B cell (primary cell): ENCODE measurements around the gene RNF187. TPM values are rescaled to one million over a fixed set of nuclear protein-coding genes. Genes with fewer than 3 reads are reported as not detected.

Experiments used
- ATAC-seq: fragments of 200-7000 bp; cut with Tn5 transposase; one replicate; pipeline ENCODE4 v1.10.0; 2021; ENCODE audit warnings: low read depth, mild to moderate bottlenecking, moderate number of reproducible peaks, moderate library complexity
- CTCF ChIA-PET: fragments of 350-600 bp; sonication (Branson Sonifier 250); formaldehyde crosslinking; loops from one replicate; lab custom pipeline; 2021; ENCODE audit warnings: antibody characterized with exemption, inconsistent platforms; lab: Charles Lee
- POLR2A ChIA-PET: fragments of 350-600 bp; sonication (Branson Sonifier 250); formaldehyde crosslinking; loops from one replicate; lab custom pipeline; 2021; ENCODE audit warnings: antibody characterized with exemption; lab: Charles Lee
- DNase-seq: peaks from one replicate; pipeline ENCODE4 v3.0.0; 2013
- H2AFZ ChIP-seq: 2 replicates; pipeline ENCODE4 v1.6.1; 2012; ENCODE audit warnings: mild to moderate bottlenecking, low read depth, low read length; ENCODE audit not compliant: insufficient read depth, poor library complexity, severe bottlenecking
- H3K27ac ChIP-seq, 2 donors: 1 replicate in 1 of 2; 2 replicates in 1 of 2; pipeline ENCODE4 v1.5.1; 2012 to 2013; ENCODE audit warnings: low read length in 2 of 2, mild to moderate bottlenecking in 2 of 2, moderate library complexity in 1 of 2
- H3K27me3 ChIP-seq, 4 experiments: fragments of 200-600 bp in 1 of 4; sonication (generic) in 1 of 4; replicated peaks in 1 of 4; 1 replicate in 2 of 4; 2 replicates in 2 of 4; pipeline versions ENCODE4 v1.6.1 to v1.7.0; 2013 to 2016; ENCODE audit warnings: low read length in 3 of 4, mild to moderate bottlenecking in 2 of 4, mixed read lengths in 1 of 4, moderate library complexity in 1 of 4; ENCODE audit not compliant: insufficient read depth in 4 of 4, control insufficient read depth in 3 of 4; ENCODE audit errors: control extremely low read depth in 1 of 4
- H3K36me3 ChIP-seq, 2 experiments: replicated peaks in 1 of 2; 1 replicate in 1 of 2; 2 replicates in 1 of 2; pipeline versions ENCODE4 v1.6.1 to v1.7.1; 2013; ENCODE audit warnings: low read length in 1 of 2; ENCODE audit not compliant: insufficient read depth in 2 of 2, control insufficient read depth in 1 of 2; ENCODE audit errors: control extremely low read depth in 1 of 2, extremely low read depth in 1 of 2
- H3K4me1 ChIP-seq, 2 donors: fragments of 200-600 bp in 1 of 2; sonication (generic) in 1 of 2; 1 replicate in 1 of 2; 2 replicates in 1 of 2; pipeline versions ENCODE4 v1.5.1 to v1.6.1; 2013 to 2017; ENCODE audit warnings: low read length in 2 of 2; ENCODE audit not compliant: control insufficient read depth in 2 of 2, insufficient read depth in 2 of 2
- H3K4me2 ChIP-seq: replicated peaks from 2 replicates; pipeline ENCODE3; 2012; ENCODE audit warnings: mild to moderate bottlenecking, low read depth, low read length; ENCODE audit not compliant: poor library complexity, severe bottlenecking
- H3K4me3 ChIP-seq, 5 experiments: fragments of 200-600 bp in 1 of 5; sonication (generic) in 1 of 5; 1 replicate in 3 of 5; 2 replicates in 2 of 5; pipeline versions ENCODE4 v1.5.1 to v1.7.0; 2011 to 2016; ENCODE audit warnings: low read length in 4 of 5, mild to moderate bottlenecking in 4 of 5, low read depth in 2 of 5, control low read depth in 1 of 5, moderate library complexity in 1 of 5; ENCODE audit not compliant: insufficient read depth in 1 of 5; ENCODE audit errors: control extremely low read depth in 1 of 5, extremely low read depth in 1 of 5
- H3K79me2 ChIP-seq: fragments of 200-600 bp; sonication (generic); one replicate; pipeline ENCODE4 v1.6.0; 2016; ENCODE audit warnings: low read length; ENCODE audit not compliant: control insufficient read depth, insufficient read depth
- H3K9ac ChIP-seq: fragments of 200-600 bp; sonication (generic); 2 replicates; pipeline ENCODE4 v1.6.1; 2017; ENCODE audit warnings: mild to moderate bottlenecking, low read length, moderate library complexity
- H3K9me3 ChIP-seq, 3 donors: one replicate each; pipeline versions ENCODE4 v1.6.1 to v1.7.1; 2013; ENCODE audit warnings: low read length in 2 of 3; ENCODE audit not compliant: control insufficient read depth in 2 of 3, insufficient read depth in 1 of 3; ENCODE audit errors: control extremely low read depth in 1 of 3
- H4K20me1 ChIP-seq: 2 replicates; pipeline ENCODE4 v1.6.0; 2012; ENCODE audit warnings: mild to moderate bottlenecking, low read length; ENCODE audit not compliant: insufficient read depth, control insufficient read depth, poor library complexity, severe bottlenecking
- H3K27ac Mint-ChIP-seq: one replicate; pipeline ENCODE4 v1.8.0; 2021; ENCODE audit warnings: mixed read lengths
- H3K27me3 Mint-ChIP-seq: one replicate; pipeline ENCODE4 v1.8.0; 2021; ENCODE audit warnings: mixed read lengths
- H3K4me1 Mint-ChIP-seq: one replicate; pipeline ENCODE4 v1.8.0; 2021; ENCODE audit warnings: mixed read lengths
- H3K4me3 Mint-ChIP-seq: one replicate; pipeline ENCODE4 v1.8.0; 2021; ENCODE audit warnings: mixed read lengths
- H3K9me3 Mint-ChIP-seq: one replicate; pipeline ENCODE4 v1.8.0; 2022; ENCODE audit warnings: mixed read lengths; ENCODE audit not compliant: insufficient read depth
- EZH2 ChIP-seq: IDR thresholded peaks from 2 replicates; pipeline ENCODE4 v1.6.1; 2012; ENCODE audit warnings: borderline replicate concordance, low read depth, mild to moderate bottlenecking, moderate library complexity, low read length; ENCODE audit not compliant: insufficient read depth, poor library complexity, severe bottlenecking
- WGBS: methylation state at CpG from one replicate; pipeline ENCODE4 v1.1.5; 2013; ENCODE audit warnings: missing lambda C conversion rate; ENCODE audit not compliant: insufficient coverage; 5-methylcytosine and 5-hydroxymethylcytosine counted together
- intact Hi-C: fragments of 100-400 bp; cut with micrococcal nuclease; formaldehyde crosslinking; loops from one replicate; pipeline ENCODE4 v1.10.0; 2022
- polyA plus RNA-seq: library from polyadenylated mRNA; depleted of rRNA; stranded (reverse); fragments of >200 nt; gene quantifications from 2 replicates; pipeline ENCODE4 v1.2.3, GENCODE V29; 2012
- total RNA-seq, 2 donors: library from RNA; stranded (reverse); fragments of 120-200 nt in 1 of 2; gene quantifications; 1 replicate in 1 of 2; 2 replicates in 1 of 2; pipeline versions ENCODE4 v1.2.3 to v1.2.4, GENCODE V29; 2013 to 2022
- TF ChIP-seq, protein P1 (sequence below): fragments of 200-600 bp; IDR thresholded peaks from one replicate; pipeline ENCODE4 v1.8.0; 2022; ENCODE audit warnings: antibody characterized with exemption, mild to moderate bottlenecking

The RNF187 gene
- total and polyA plus RNA-seq, 2 donors (not counting 1 experiment from before 2014, with no cell fraction given), result 25.5 to 67.3 TPM

GRCh38 chr1:228544021-228544850, 57.1 kb downstream of the RNF187 start:
- peaks cover 26% of the 10 kb centered on the region for H3K27me3 Mint-ChIP-seq
- Histone ChIP-seq H3K27ac (no peak overlapping the region), H3K79me2 (no peaks in the 10 kb centered on the region), H2AFZ (no peak overlapping the region), H3K4me2 (no peak overlapping the region), H3K4me3 (no peak overlapping the region), H4K20me1 (no peaks in the 10 kb centered on the region), H3K9ac (no peak overlapping the region), H3K9me3 (no peaks in the 10 kb centered on the region), H3K4me1 (no peaks in the 10 kb centered on the region), H3K27me3 (peaks cover 0 to 2% (median 0%) of the 10 kb centered on the region in 4 experiments), H3K36me3 (no peaks in the 10 kb centered on the region)
- POLR2A ChIA-PET, result no interaction called here
- H3K9me3 Mint-ChIP-seq, result no peaks in the 10 kb centered on the region
- H3K4me1 Mint-ChIP-seq, result no peaks in the 10 kb centered on the region
- DNase-seq (no peak), ATAC-seq (no peak)
- no peak overlapping the region for H3K27ac Mint-ChIP-seq
- WGBS, result 66% methylated on average over 5 of the region's 7 CpGs
- intact Hi-C loops, result no loop called here
- CTCF ChIA-PET, result no interaction called here
- TF ChIP-seq, protein P1, sequence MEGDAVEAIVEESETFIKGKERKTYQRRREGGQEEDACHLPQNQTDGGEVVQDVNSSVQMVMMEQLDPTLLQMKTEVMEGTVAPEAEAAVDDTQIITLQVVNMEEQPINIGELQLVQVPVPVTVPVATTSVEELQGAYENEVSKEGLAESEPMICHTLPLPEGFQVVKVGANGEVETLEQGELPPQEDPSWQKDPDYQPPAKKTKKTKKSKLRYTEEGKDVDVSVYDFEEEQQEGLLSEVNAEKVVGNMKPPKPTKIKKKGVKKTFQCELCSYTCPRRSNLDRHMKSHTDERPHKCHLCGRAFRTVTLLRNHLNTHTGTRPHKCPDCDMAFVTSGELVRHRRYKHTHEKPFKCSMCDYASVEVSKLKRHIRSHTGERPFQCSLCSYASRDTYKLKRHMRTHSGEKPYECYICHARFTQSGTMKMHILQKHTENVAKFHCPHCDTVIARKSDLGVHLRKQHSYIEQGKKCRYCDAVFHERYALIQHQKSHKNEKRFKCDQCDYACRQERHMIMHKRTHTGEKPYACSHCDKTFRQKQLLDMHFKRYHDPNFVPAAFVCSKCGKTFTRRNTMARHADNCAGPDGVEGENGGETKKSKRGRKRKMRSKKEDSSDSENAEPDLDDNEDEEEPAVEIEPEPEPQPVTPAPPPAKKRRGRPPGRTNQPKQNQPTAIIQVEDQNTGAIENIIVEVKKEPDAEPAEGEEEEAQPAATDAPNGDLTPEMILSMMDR, result no peak
- TF ChIP-seq EZH2, result no peak
- no peak overlapping the region for H3K4me3 Mint-ChIP-seq

DNA sequence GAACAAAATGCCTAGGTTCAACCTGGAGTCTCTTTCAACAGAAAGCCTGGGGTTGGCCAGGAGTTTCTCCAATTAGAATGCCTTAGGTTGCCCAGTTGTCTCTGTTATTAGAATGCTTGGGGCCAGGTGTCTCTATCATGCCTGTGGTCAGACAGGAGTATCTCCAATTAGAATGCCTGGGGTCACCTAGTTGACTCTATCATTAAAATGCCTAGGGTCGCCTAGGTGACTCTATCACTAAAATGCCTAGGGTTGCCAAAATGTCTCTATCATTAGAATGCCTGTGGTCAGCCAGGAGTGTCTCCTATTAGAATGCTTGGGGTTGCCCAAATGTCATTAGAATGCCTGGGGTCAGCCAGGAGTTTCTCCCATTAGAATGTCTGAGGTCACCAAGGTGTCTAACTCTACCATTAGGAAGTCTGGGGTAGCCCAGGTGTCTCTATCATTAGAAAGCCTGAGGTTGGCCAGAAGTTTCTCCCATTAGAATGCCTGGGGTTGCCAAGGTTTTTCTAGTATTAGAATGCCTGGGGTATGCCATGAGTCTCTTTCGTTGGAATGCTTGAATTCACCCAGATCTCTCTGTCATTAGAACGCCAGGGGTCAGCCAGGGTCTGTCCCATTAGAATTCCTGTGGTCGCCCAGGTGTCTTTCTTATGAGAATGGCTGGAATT, 57.9 kb downstream of the RNF187 start:
- H3K79me2 ChIP-seq, result no peaks in the 10 kb centered on the region
- H3K4me1 Mint-ChIP-seq, result no peaks in the 10 kb centered on the region
- H4K20me1 ChIP-seq, result no peaks in the 10 kb centered on the region
- no peaks in the 10 kb centered on the region for H3K9me3 Mint-ChIP-seq
- H3K27me3 Mint-ChIP-seq, result peaks cover 26% of the 10 kb centered on the region
- H3K4me3 ChIP-seq, result no peak overlapping the region
- peaks cover 0 to 2% (median 0%) of the 10 kb centered on the region in 4 experiments for H3K27me3 ChIP-seq
- H3K36me3 ChIP-seq, result no peaks in the 10 kb centered on the region
- CTCF ChIA-PET, result no interaction called here
- H3K27ac Mint-ChIP-seq, result no peak overlapping the region
- no peak overlapping the region for H2AFZ ChIP-seq
- POLR2A ChIA-PET, result no interaction called here
- TF ChIP-seq, protein P1, result no peak
- no peak for TF ChIP-seq EZH2
- H3K4me1 ChIP-seq, result no peaks in the 10 kb centered on the region
- DNase-seq (no peak), ATAC-seq (no peak)
- no peak overlapping the region for H3K9ac ChIP-seq
- no peak overlapping the region for H3K4me2 ChIP-seq
- intact Hi-C loops, result no loop called here
- H3K27ac ChIP-seq, result no peak overlapping the region
- H3K4me3 Mint-ChIP-seq, result no peak overlapping the region
- H3K9me3 ChIP-seq, result no peaks in the 10 kb centered on the region
- WGBS, result 41% methylated on average over 4 of the region's 4 CpGs
